Liver (tissue), 10 donors: ENCODE data around the gene TEFM. TPM values are rescaled to one million over a fixed set of nuclear protein-coding genes. Genes with fewer than 3 reads are reported as not detected.

Source experiments
- DNase-seq: peaks from one replicate; pipeline ENCODE4 v3.0.0-alpha.2; 2017; ENCODE audit warnings: low spot score
- H3K27ac ChIP-seq, 2 donors: one replicate each; pipeline ENCODE4 v1.7.0; 2013; ENCODE audit warnings: inconsistent platforms in 2 of 2, low read length in 2 of 2, control low read depth in 1 of 2, low read depth in 1 of 2, mild to moderate bottlenecking in 1 of 2
- H3K27me3 ChIP-seq, 4 donors: one replicate each; pipeline versions ENCODE4 v1.6.1 to v1.7.0; 2013; ENCODE audit warnings: low read length in 3 of 4, inconsistent platforms in 1 of 4, mild to moderate bottlenecking in 1 of 4, moderate library complexity in 1 of 4; ENCODE audit not compliant: control insufficient read depth in 4 of 4, insufficient read depth in 4 of 4
- H3K36me3 ChIP-seq, 4 donors: one replicate each; pipeline versions ENCODE4 v1.6.1 to v1.7.0; 2013; ENCODE audit warnings: low read length in 3 of 4, mild to moderate bottlenecking in 3 of 4, low read depth in 1 of 4, moderate library complexity in 1 of 4; ENCODE audit not compliant: control insufficient read depth in 4 of 4, insufficient read depth in 3 of 4
- H3K4me1 ChIP-seq, 4 donors: one replicate each; pipeline versions ENCODE4 v1.6.1 to v1.7.0; 2013; ENCODE audit warnings: low read length in 3 of 4, mild to moderate bottlenecking in 3 of 4, moderate library complexity in 1 of 4; ENCODE audit not compliant: control insufficient read depth in 4 of 4, insufficient read depth in 4 of 4
- H3K4me3 ChIP-seq, 3 donors: one replicate each; pipeline versions ENCODE4 v1.6.1 to v1.7.0; 2013; ENCODE audit warnings: low read length in 3 of 3, control low read depth in 1 of 3, low read depth in 1 of 3, mild to moderate bottlenecking in 1 of 3
- H3K9ac ChIP-seq, 2 donors: one replicate each; pipeline ENCODE4 v1.7.0; 2013; ENCODE audit warnings: low read length in 2 of 2, mild to moderate bottlenecking in 2 of 2, moderate library complexity in 2 of 2, control low read depth in 1 of 2, low read depth in 1 of 2
- H3K9me3 ChIP-seq, 4 donors: one replicate each; pipeline versions ENCODE4 v1.6.1 to v1.7.0; 2013; ENCODE audit warnings: low read length in 3 of 4; ENCODE audit not compliant: control insufficient read depth in 4 of 4
- ATF3 ChIP-seq: IDR thresholded peaks from 2 replicates; pipeline ENCODE4 v1.6.1; 2016; ENCODE audit warnings: antibody characterized with exemption
- CTCF ChIP-seq: fragments of 150-350 bp; IDR thresholded peaks from 2 replicates; pipeline ENCODE4 v1.5.1; 2017; ENCODE audit warnings: improper control_type of control experiment, low read depth, low read length; ENCODE audit not compliant: missing input control
- EGR1 ChIP-seq, 2 donors: IDR thresholded peaks; 2 replicates each; pipeline ENCODE4 v1.6.1; 2016 to 2018; ENCODE audit warnings: antibody characterized with exemption in 2 of 2, low read depth in 2 of 2
- FOXA1 ChIP-seq: IDR thresholded peaks from 2 replicates; pipeline ENCODE4 v1.6.1; 2016; ENCODE audit warnings: antibody characterized with exemption
- FOXA2 ChIP-seq: IDR thresholded peaks from 2 replicates; pipeline ENCODE4 v1.6.1; 2016; ENCODE audit warnings: antibody characterized with exemption
- GABPA ChIP-seq, 2 donors: IDR thresholded peaks in 1 of 2; conservative IDR thresholded peaks in 1 of 2; 2 replicates each; pipeline ENCODE4 v1.6.1; 2016; ENCODE audit warnings: antibody characterized with exemption in 2 of 2, mild to moderate bottlenecking in 1 of 2, moderate library complexity in 1 of 2
- HNF4A ChIP-seq, 2 donors: conservative IDR thresholded peaks; 2 replicates each; pipeline ENCODE4 v1.6.1; 2016; ENCODE audit warnings: antibody characterized with exemption in 2 of 2, mild to moderate bottlenecking in 2 of 2
- HNF4G ChIP-seq: IDR thresholded peaks from 2 replicates; pipeline ENCODE4 v1.6.1; 2016; ENCODE audit warnings: antibody characterized with exemption
- JUND ChIP-seq, 2 donors: IDR thresholded peaks; 2 replicates each; pipeline ENCODE4 v1.6.1; 2016; ENCODE audit warnings: antibody characterized with exemption in 2 of 2
- MAX ChIP-seq: IDR thresholded peaks from 2 replicates; pipeline ENCODE4 v1.6.1; 2016; ENCODE audit warnings: antibody characterized with exemption
- NR2F2 ChIP-seq: IDR thresholded peaks from 2 replicates; pipeline ENCODE4 v1.6.1; 2016; ENCODE audit warnings: antibody characterized with exemption
- RAD21 ChIP-seq, 2 donors: IDR thresholded peaks; 2 replicates each; pipeline ENCODE4 v1.6.1; 2016; ENCODE audit warnings: antibody characterized with exemption in 2 of 2, mild to moderate bottlenecking in 2 of 2
- REST ChIP-seq: IDR thresholded peaks from 2 replicates; pipeline ENCODE4 v1.6.1; 2016; ENCODE audit warnings: antibody characterized with exemption, mild to moderate bottlenecking
- RXRA ChIP-seq, 2 donors: IDR thresholded peaks; 2 replicates each; pipeline ENCODE4 v1.6.1; 2017 to 2018; ENCODE audit warnings: antibody characterized with exemption in 2 of 2, mild to moderate bottlenecking in 1 of 2
- SP1 ChIP-seq: IDR thresholded peaks from 2 replicates; pipeline ENCODE4 v1.6.1; 2018; ENCODE audit warnings: antibody characterized with exemption, mild to moderate bottlenecking
- TAF1 ChIP-seq: conservative IDR thresholded peaks from 2 replicates; pipeline ENCODE4 v1.6.1; 2016; ENCODE audit warnings: antibody characterized with exemption, mild to moderate bottlenecking
- YY1 ChIP-seq: IDR thresholded peaks from 2 replicates; pipeline ENCODE4 v1.6.1; 2016; ENCODE audit warnings: antibody characterized with exemption, mild to moderate bottlenecking
- ZBTB33 ChIP-seq: IDR thresholded peaks from 2 replicates; pipeline ENCODE4 v1.6.1; 2016; ENCODE audit warnings: antibody characterized with exemption
- WGBS: extraction: QIAGEN DNeasy Blood & Tissue Kit; methylation state at CpG from one replicate; pipeline ENCODE4 v1.1.7; 2013; 5-methylcytosine and 5-hydroxymethylcytosine counted together
- polyA plus RNA-seq, 2 donors: library from polyadenylated mRNA; stranded (reverse) in 1 of 2; unstranded in 1 of 2; fragments of 200-250 nt in 1 of 2; fragments of >200 nt in 1 of 2; fragmentation: Nextera tagmentation in 1 of 2; extraction: Ambion mirVana in 1 of 2; gene quantifications; one replicate each; pipeline versions ENCODE4 v1.2.1 to v1.2.3, GENCODE V29; 2013 to 2015
- small RNA-seq: library from RNA; depleted of rRNA; stranded (forward); fragments of <200 nt; gene quantifications from one replicate; pipeline ENCODE3, GENCODE V24; 2014
- total RNA-seq, 2 donors: library from RNA; depleted of rRNA; stranded (reverse); fragments of >200 nt; gene quantifications; one replicate each; pipeline ENCODE4 v1.2.3, GENCODE V29; 2014
- donor health status: healthy.
- donor health status: healthy.
- donor health status: healthy.
- donor health status: healthy.
- donor health status: healthy.

The TEFM gene
- total and polyA plus RNA-seq, 4 donors, result 5.1 to 16.7 (median 10.5) TPM

- no peaks in the 10 kb centered on the region for H3K9me3 ChIP-seq
- H3K4me1 ChIP-seq, result no peaks in the 10 kb centered on the region
- no peak for TF ChIP-seq HNF4A (conservative IDR thresholded peaks at IDR 0.05)
- no peak for TF ChIP-seq MAX
- TF ChIP-seq EGR1 (IDR thresholded peaks at IDR 0.05; ENCODE audit: low read depth in 2 of 2), result no peak
- no peak for TF ChIP-seq NR2F2
- no peak for TF ChIP-seq CTCF
- TF ChIP-seq SP1, result no peak
- TF ChIP-seq FOXA1, result no peak
- no peak for TF ChIP-seq JUND (IDR thresholded peaks at IDR 0.05)
- no peak for TF ChIP-seq RAD21 (IDR thresholded peaks at IDR 0.05)
- TF ChIP-seq ZBTB33, result no peak
- TF ChIP-seq HNF4G, result no peak
- TF ChIP-seq GABPA (IDR thresholded peaks at IDR 0.05 in 1 of 2, conservative IDR thresholded peaks at IDR 0.05 in 1 of 2), result no peak
- no peak for TF ChIP-seq ATF3
- TF ChIP-seq FOXA2, result no peak
- no peak for TF ChIP-seq YY1
- no peak for TF ChIP-seq RXRA (IDR thresholded peaks at IDR 0.05)
- TF ChIP-seq TAF1, result no peak
- TF ChIP-seq REST, result no peak
- H3K27ac ChIP-seq, result no peak overlapping the region
- no peak for DNase-seq
- H3K36me3 ChIP-seq, result no peaks in the 10 kb centered on the region
- WGBS, result 96% methylated on average over 3 of the region's 3 CpGs
- H3K4me3 ChIP-seq, result no peak overlapping the region
- no peaks in the 10 kb centered on the region for H3K27me3 ChIP-seq
- H3K9ac ChIP-seq, result no peak overlapping the region
Measured at GRCh38 chr17:30854146-30854545, 51.9 kb downstream of the TEFM start.

Small RNAs within 50 kb of the gene (small RNA-seq; reads per million reads assigned to genes)
- gene RNU6-298P, result not detected

Other genes starting within 250 kb of the TEFM start
- gene CRLF3, start 81.5 kb downstream of the TEFM start, total RNA-seq, result 10 to 100 TPM in 1 of 2 donors, 1 to 10 TPM in 1; 5.7 to 26.5 TPM
- gene CRLF3, start 81.5 kb downstream of the TEFM start, polyA plus RNA-seq, result 1 to 10 TPM; 2.4 to 3.5 TPM
- gene ATAD5, start 74.3 kb downstream of the TEFM start, total RNA-seq, result 10 to 100 TPM in 1 of 2 donors, under 1 TPM in 1; 0.59 to 10.6 TPM
- gene ATAD5, start 74.3 kb downstream of the TEFM start, polyA plus RNA-seq, result under 1 TPM; 0.15 to 0.44 TPM
- 10 to 100 TPM; 18.4 to 18.6 TPM for gene ADAP2, start 15.7 kb upstream of the TEFM start, total RNA-seq
- 1 to 10 TPM; 5.2 to 5.4 TPM for gene ADAP2, start 15.7 kb upstream of the TEFM start, polyA plus RNA-seq
- gene RNF135, start 64.8 kb upstream of the TEFM start, total RNA-seq, result 1 to 10 TPM; 4.0 to 5.5 TPM
- gene RNF135, start 64.8 kb upstream of the TEFM start, polyA plus RNA-seq, result 1 to 10 TPM; 3.4 to 3.5 TPM
- gene NF1, start 188.7 kb upstream of the TEFM start, total RNA-seq, result 10 to 100 TPM; 18.5 to 42.6 TPM
- gene NF1, start 188.7 kb upstream of the TEFM start, polyA plus RNA-seq, result 1 to 10 TPM; 4.6 to 8.4 TPM